Measurements from ENCODE around the gene ZNF138.

Gene ZNF138

GRCh38 chr7:64876792-64877713 lies 82.8 kb downstream of the ZNF138 start:
- peak; percentile 75 for DNase-seq

GRCh38 chr7:64877714-64878610 lies 83.7 kb downstream of the ZNF138 start:
- no peak for DNase-seq

- DNase-seq = no peak
Measured at GRCh38 chr7:64878684-64879083, 84.5 kb downstream of the ZNF138 start.

- no peak for DNase-seq
Measured at GRCh38 chr7:64879086-64879730, 85.0 kb downstream of the ZNF138 start.

- DNase-seq = no peak
Measured at GRCh38 chr7:64879800-64880199, 85.6 kb downstream of the ZNF138 start.

- no peak for DNase-seq
Measured at GRCh38 chr7:64880322-64881297, 86.4 kb downstream of the ZNF138 start.

GRCh38 chr7:64881461-64882287 lies 87.4 kb downstream of the ZNF138 start:
- DNase-seq = no peak

- no peak for DNase-seq
Measured at GRCh38 chr7:64882341-64883112, 88.3 kb downstream of the ZNF138 start.
